KOPT-K1 (cell line): ENCODE results near the gene BMP5.

Source experiments
- H3K27ac ChIP-seq: fragments of 200-600 bp; sonication (generic); 2 replicates; pipeline ENCODE4 v1.5.1; 2016; ENCODE audit warnings: antibody characterized with exemption, mild to moderate bottlenecking, low read depth, low read length; ENCODE audit not compliant: poor library complexity, severe bottlenecking
- H3K36me3 ChIP-seq: fragments of 200-600 bp; sonication (generic); 2 replicates; pipeline ENCODE4 v1.5.1; 2017; ENCODE audit warnings: antibody characterized with exemption, mild to moderate bottlenecking, low read length, moderate library complexity; ENCODE audit not compliant: insufficient read depth
- H3K9me3 ChIP-seq: fragments of 200-600 bp; sonication (generic); 2 replicates; pipeline ENCODE4 v1.5.1; 2017; ENCODE audit warnings: antibody characterized with exemption, low read length, mild to moderate bottlenecking; ENCODE audit not compliant: insufficient read depth, poor library complexity, severe bottlenecking

BMP5 gene

GRCh38 chr6:55798571-55798970 lies 76.8 kb downstream of the BMP5 start:
- H3K27ac ChIP-seq, result no peak overlapping the region
- H3K36me3 ChIP-seq, result no peaks in the 10 kb centered on the region
- no peaks in the 10 kb centered on the region for H3K9me3 ChIP-seq

DNA sequence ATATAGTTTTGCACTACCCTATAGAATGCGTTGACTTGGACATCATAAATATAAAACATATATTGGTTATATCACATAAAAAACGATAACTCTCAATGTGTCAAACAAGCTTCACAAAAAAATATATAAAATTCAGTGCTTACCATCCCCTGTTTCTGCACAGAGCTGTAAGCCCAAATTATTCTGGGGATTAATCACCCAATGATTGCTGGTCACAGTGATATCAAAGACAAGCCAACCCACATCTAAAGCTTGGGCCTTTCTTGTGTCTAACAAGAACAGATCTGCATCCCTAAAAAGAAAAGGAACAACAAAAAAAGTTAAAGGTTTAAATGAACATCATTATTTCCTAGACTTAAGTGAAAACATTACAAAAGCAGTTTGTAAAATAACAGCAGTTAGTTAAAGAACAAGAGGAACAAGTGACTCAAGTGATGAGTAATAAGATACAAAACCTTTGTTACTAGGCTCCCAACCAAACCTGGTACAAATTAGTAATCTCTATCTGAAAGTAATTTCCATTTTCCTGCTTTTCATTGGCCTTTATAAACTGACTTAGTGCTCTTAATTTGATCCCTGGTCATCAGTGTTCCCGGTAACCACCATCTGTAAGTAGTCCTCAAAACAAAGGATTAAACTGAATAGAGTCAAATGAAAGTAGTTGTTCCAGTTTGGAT lies 81.1 kb downstream of the BMP5 start:
- H3K9me3 ChIP-seq, result no peaks in the 10 kb centered on the region
- no peaks in the 10 kb centered on the region for H3K36me3 ChIP-seq
- H3K27ac ChIP-seq, result no peak overlapping the region

- no peaks in the 10 kb centered on the region for H3K9me3 ChIP-seq
- no peaks in the 10 kb centered on the region for H3K36me3 ChIP-seq
- no peak overlapping the region for H3K27ac ChIP-seq
These were observed 90.1 kb downstream of the BMP5 start for GRCh38 chr6:55785273-55785672.

DNA sequence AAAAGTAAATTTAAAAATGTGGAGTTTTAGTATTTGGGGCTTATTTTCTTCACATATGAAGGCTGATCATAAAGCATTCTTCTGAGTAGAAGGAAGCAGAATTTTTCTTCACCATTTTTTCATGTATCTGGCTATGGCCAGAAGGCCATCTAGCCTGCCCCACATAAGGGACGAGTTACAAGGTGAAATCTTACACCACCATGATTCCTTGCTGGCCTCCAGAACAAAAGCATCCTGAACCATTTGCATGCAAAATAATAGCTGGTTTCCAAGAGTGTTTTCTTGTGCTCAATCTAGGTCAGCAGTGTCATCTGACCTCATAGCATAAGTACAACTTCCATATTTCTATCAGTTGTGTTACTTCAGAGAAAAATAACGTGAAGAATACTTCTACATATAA lies 93.1 kb downstream of the BMP5 start:
- no peaks in the 10 kb centered on the region for H3K9me3 ChIP-seq
- H3K36me3 ChIP-seq, result no peaks in the 10 kb centered on the region
- no peak overlapping the region for H3K27ac ChIP-seq

- Histone ChIP-seq H3K9me3 (no peaks in the 10 kb centered on the region), H3K36me3 (no peaks in the 10 kb centered on the region), H3K27ac (no peak overlapping the region)
These were observed 96.7 kb downstream of the BMP5 start for GRCh38 chr6:55778705-55779104.

- no peaks in the 10 kb centered on the region for H3K9me3 ChIP-seq
- H3K27ac ChIP-seq, result no peak overlapping the region
- no peaks in the 10 kb centered on the region for H3K36me3 ChIP-seq
These were observed 97.9 kb downstream of the BMP5 start for GRCh38 chr6:55777469-55777868.

DNA sequence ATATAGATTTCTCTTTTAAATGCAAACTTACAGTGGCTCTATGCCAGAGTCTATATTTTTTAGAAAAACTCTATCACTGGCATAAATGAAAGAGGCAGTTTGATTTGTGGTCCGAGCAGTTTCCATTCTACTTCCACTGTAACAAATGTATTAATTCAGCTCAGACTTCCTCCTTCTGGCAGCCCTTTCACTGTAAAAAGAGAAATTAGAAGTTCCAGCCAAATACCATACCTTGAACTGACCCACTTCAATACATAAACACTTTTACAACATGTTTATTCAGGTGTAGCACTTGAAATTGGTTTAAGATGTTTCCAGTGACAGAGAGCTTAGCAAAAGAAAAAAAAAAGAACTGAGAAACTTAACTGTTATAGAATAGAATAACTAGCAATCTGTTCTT lies 99.3 kb downstream of the BMP5 start:
- Histone ChIP-seq H3K27ac (no peak overlapping the region), H3K36me3 (no peaks in the 10 kb centered on the region), H3K9me3 (no peaks in the 10 kb centered on the region)

DNA sequence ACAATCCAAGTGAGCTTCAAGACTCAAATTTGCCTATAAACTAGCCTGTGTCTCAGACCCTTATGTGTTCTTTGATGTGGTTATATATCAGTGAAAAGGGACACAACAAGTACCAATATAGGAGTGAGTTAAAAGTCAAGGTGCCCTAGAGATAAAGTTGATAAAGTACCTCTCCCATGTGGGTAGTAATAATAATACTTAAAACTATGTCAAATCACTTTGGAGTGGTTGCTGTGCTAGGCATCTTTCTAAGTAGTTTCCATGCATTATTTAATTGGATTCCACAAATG lies 100.4 kb downstream of the BMP5 start:
- Histone ChIP-seq H3K36me3 (no peaks in the 10 kb centered on the region), H3K27ac (no peak overlapping the region), H3K9me3 (no peaks in the 10 kb centered on the region)

GRCh38 chr6:55774286-55775028 lies 100.9 kb downstream of the BMP5 start:
- H3K27ac ChIP-seq, result no peak overlapping the region
- no peaks in the 10 kb centered on the region for H3K36me3 ChIP-seq
- H3K9me3 ChIP-seq, result no peaks in the 10 kb centered on the region

GRCh38 chr6:55773620-55774216 lies 101.7 kb downstream of the BMP5 start:
- H3K27ac ChIP-seq, result no peak overlapping the region

GRCh38 chr6:55772730-55773129 lies 102.7 kb downstream of the BMP5 start:
- Histone ChIP-seq H3K9me3 (no peaks in the 10 kb centered on the region), H3K36me3 (no peaks in the 10 kb centered on the region), H3K27ac (no peak overlapping the region)

More at GRCh38 chr6:55773620-55774216, 101.7 kb downstream of the BMP5 start:
- H3K9me3 ChIP-seq, result no peaks in the 10 kb centered on the region
- no peaks in the 10 kb centered on the region for H3K36me3 ChIP-seq

- Histone ChIP-seq H3K27ac (no peak overlapping the region), H3K36me3 (no peaks in the 10 kb centered on the region), H3K9me3 (no peaks in the 10 kb centered on the region)
These were observed 115.9 kb downstream of the BMP5 start for GRCh38 chr6:55759536-55759935.

GRCh38 chr6:55758156-55758937 lies 117.0 kb downstream of the BMP5 start:
- H3K27ac ChIP-seq, result no peak overlapping the region
- no peaks in the 10 kb centered on the region for H3K9me3 ChIP-seq
- no peaks in the 10 kb centered on the region for H3K36me3 ChIP-seq

DNA sequence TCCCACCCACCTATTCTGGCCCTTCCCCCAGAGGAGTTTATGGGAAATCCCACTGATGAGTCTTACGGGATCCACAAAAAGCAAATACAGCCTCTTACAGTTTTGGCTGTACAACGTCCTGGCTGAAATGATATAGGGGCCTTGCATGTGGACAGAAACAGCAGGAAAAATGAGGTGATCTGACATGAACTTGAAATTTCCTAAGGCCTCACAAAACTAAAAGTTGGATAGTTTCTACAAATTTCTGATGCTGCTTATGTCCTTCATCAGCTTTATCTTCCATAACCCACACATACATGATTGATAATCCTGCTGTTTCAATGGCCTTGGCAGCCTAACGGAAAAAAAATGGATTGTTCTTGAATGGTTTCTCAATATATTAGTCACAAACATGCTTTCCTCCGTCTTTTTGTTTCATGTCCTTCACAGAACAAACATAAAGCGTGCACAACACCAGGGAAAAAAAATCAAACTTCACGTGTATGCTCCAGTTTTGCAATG lies 118.8 kb downstream of the BMP5 start:
- Histone ChIP-seq H3K27ac (no peak overlapping the region), H3K9me3 (no peaks in the 10 kb centered on the region), H3K36me3 (no peaks in the 10 kb centered on the region)

GRCh38 chr6:55748880-55749279 lies 126.5 kb downstream of the BMP5 start:
- no peaks in the 10 kb centered on the region for H3K36me3 ChIP-seq
- H3K27ac ChIP-seq, result no peak overlapping the region
- no peaks in the 10 kb centered on the region for H3K9me3 ChIP-seq
